Keratinocyte (primary cell): ENCODE data around the gene UBE2D3.

Experiments
- EZH2 ChIP-seq: IDR thresholded peaks from one replicate; pipeline ENCODE4 v1.6.1; 2012; ENCODE audit warnings: inconsistent platforms, mild to moderate bottlenecking, low read length, moderate library complexity
- TF ChIP-seq, protein P1 (sequence below), 3 experiments: IDR thresholded peaks in 1 of 3; conservative IDR thresholded peaks in 1 of 3; optimal IDR thresholded peaks in 1 of 3; 2 replicates in 2 of 3; 3 replicates in 1 of 3; pipeline versions ENCODE3 to v1.5.1; 2011; ENCODE audit warnings: low read length in 3 of 3, mild to moderate bottlenecking in 3 of 3, moderate library complexity in 2 of 3, control low read depth in 1 of 3, inconsistent platforms in 1 of 3; ENCODE audit not compliant: insufficient read depth in 2 of 3; ENCODE audit errors: extremely low read depth in 1 of 3

DNA sequence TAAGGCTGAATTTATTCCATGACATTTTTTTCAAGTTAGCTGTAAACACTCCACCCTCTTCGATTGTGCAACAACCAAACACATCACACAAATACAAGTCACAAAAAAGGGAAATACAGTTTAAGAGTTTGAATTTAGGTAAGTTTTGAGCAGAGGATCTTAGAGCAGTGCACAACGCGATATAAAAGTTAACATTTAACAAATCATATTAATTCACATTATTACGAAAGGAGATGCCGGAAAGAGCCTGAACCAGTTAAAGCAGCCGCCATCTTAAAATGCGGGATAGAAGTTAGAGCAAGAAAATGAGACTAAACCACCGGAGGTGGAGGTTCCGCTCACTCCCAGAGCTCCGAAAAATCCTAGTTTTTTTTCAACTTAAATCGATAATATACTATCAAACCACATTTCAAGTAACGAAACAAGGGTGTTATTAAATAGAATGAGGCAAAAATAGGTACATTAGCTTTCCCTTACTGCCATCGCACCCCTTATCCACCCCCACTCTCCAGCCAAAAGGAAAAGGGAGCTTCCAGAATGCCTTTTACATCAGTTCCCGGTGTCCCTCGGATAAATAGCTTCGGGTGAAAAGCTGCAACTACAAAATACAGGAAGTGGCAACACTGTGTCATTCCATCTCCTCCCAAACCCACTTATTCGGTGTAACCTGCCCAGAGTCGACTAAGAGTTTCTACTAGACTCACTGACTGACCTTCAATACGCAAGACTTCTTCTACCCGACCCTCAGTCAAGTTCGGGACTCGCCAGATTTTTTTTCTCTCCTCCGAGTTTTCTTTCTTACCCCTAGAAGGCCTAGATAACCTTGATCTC is 1.9 kb downstream of the UBE2D3 start:
- TF ChIP-seq, protein P1, sequence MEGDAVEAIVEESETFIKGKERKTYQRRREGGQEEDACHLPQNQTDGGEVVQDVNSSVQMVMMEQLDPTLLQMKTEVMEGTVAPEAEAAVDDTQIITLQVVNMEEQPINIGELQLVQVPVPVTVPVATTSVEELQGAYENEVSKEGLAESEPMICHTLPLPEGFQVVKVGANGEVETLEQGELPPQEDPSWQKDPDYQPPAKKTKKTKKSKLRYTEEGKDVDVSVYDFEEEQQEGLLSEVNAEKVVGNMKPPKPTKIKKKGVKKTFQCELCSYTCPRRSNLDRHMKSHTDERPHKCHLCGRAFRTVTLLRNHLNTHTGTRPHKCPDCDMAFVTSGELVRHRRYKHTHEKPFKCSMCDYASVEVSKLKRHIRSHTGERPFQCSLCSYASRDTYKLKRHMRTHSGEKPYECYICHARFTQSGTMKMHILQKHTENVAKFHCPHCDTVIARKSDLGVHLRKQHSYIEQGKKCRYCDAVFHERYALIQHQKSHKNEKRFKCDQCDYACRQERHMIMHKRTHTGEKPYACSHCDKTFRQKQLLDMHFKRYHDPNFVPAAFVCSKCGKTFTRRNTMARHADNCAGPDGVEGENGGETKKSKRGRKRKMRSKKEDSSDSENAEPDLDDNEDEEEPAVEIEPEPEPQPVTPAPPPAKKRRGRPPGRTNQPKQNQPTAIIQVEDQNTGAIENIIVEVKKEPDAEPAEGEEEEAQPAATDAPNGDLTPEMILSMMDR (optimal IDR thresholded peaks at IDR 0.05 in 1 of 3, IDR thresholded peaks at IDR 0.05 in 1 of 3, conservative IDR thresholded peaks at IDR 0.05 in 1 of 3; ENCODE audit: extremely low read depth in 1 of 3, insufficient read depth in 2 of 3, low read length in 3 of 3): no peak
- no peak for TF ChIP-seq EZH2
